ENCODE data around the gene TRNT1. TPM values are rescaled to one million over a fixed set of nuclear protein-coding genes. Genes with fewer than 3 reads are reported as not detected.

The TRNT1 gene
- total and polyA plus RNA-seq, 2 experiments from 2014 or later: 14.2 to 31.4 TPM

- no peak for TF ChIP-seq EZH2 (IDR thresholded peaks at IDR 0.05; ENCODE audit: insufficient read depth, poor library complexity, severe bottlenecking)
- no peak for TF ChIP-seq EZH2phosphoT487 (IDR thresholded peaks at IDR 0.05; ENCODE audit: insufficient read depth, low read depth)
- Histone ChIP-seq H3K9ac (no peak overlapping the region), H3F3A (ENCODE audit: insufficient read depth) (no peaks in the 10 kb centered on the region), H3K9me3 (ENCODE audit: low read depth) (no peaks in the 10 kb centered on the region), H3K79me2 (ENCODE audit: insufficient read depth) (no peaks in the 10 kb centered on the region), H2AFZ (no peak overlapping the region), H3K27ac (no peak overlapping the region), H4K20me1 (ENCODE audit: insufficient read depth) (no peaks in the 10 kb centered on the region), H3K4me2 (ENCODE audit: unreplicated experiment) (no peak overlapping the region), H3K27me3 (replicated peaks; ENCODE audit: insufficient read depth) (no peaks in the 10 kb centered on the region), H3K36me3 (ENCODE audit: low read depth) (no peaks in the 10 kb centered on the region), H3K4me3 (no peak overlapping the region), H3K9me2 (ENCODE audit: insufficient read depth) (no peaks in the 10 kb centered on the region), H3K4me1 (ENCODE audit: insufficient read depth) (no peaks in the 10 kb centered on the region)
- in situ Hi-C loops (cut with MboI): no loop called here
- no peak for DNase-seq
Observed at GRCh38 chr3:3194861-3195260, 68.1 kb downstream of the TRNT1 start.

GRCh38 chr3:3196148-3196861 is 69.6 kb downstream of the TRNT1 start:
- in situ Hi-C loops (cut with MboI): no loop called here
- H3K79me2 ChIP-seq (ENCODE audit: insufficient read depth): no peaks in the 10 kb centered on the region
- H3K4me1 ChIP-seq (ENCODE audit: insufficient read depth): no peaks in the 10 kb centered on the region
- no peak overlapping the region for H3K4me3 ChIP-seq
- H3K4me2 ChIP-seq (ENCODE audit: unreplicated experiment): no peak overlapping the region
- H3K36me3 ChIP-seq (ENCODE audit: low read depth): no peaks in the 10 kb centered on the region
- H3K27ac ChIP-seq: no peak overlapping the region
- 44 to 48% methylated on average over 6 of the region's 6 CpGs for WGBS, 2 experiments (ENCODE audit: low coverage in 1 of 2, low lambda C conversion rate in 2 of 2, missing lambda C conversion rate in 2 of 2)
- H3K9ac ChIP-seq: no peak overlapping the region
- DNase-seq: peak; percentile 25
- TF ChIP-seq EZH2phosphoT487 (IDR thresholded peaks at IDR 0.05; ENCODE audit: insufficient read depth, low read depth) (no peak), EZH2 (IDR thresholded peaks at IDR 0.05; ENCODE audit: insufficient read depth, poor library complexity, severe bottlenecking) (no peak)
- H2AFZ ChIP-seq: no peak overlapping the region
- H3K27me3 ChIP-seq (replicated peaks; ENCODE audit: insufficient read depth): no peaks in the 10 kb centered on the region
- H3K9me3 ChIP-seq (ENCODE audit: low read depth): no peaks in the 10 kb centered on the region
- no peaks in the 10 kb centered on the region for H4K20me1 ChIP-seq (ENCODE audit: insufficient read depth)
- no peaks in the 10 kb centered on the region for H3K9me2 ChIP-seq (ENCODE audit: insufficient read depth)
- no peaks in the 10 kb centered on the region for H3F3A ChIP-seq (ENCODE audit: insufficient read depth)

Small RNA genes within 50 kb of the gene (small RNA-seq; reads per million reads assigned to genes)
- gene RF00416 (ENCODE audit: low read depth, low replicate concordance): not detected

Other genes starting within 250 kb of the TRNT1 start
- gene IL5RA, start 16.6 kb upstream of the TRNT1 start, total RNA-seq (2014; rRNA removed; shearing (Covaris generic)): not detected in 2 replicates
- not detected in 2 replicates for gene IL5RA, start 16.6 kb upstream of the TRNT1 start, polyA plus RNA-seq (2016; fragmentation: Nextera tagmentation; extraction: Ambion mirVana)
- 48.8 and 69.6 TPM in 2 replicates for gene CRBN, start 52.8 kb downstream of the TRNT1 start, total RNA-seq (2014; rRNA removed; shearing (Covaris generic))
- 41.1 and 45.7 TPM in 2 replicates for gene CRBN, start 52.8 kb downstream of the TRNT1 start, polyA plus RNA-seq (2016; fragmentation: Nextera tagmentation; extraction: Ambion mirVana)

Measured in GM23248 (cell line).